Testis (tissue), 3 donors: ENCODE results near the gene DAPL1. TPM values are rescaled to one million over a fixed set of nuclear protein-coding genes. Genes with fewer than 3 reads are reported as not detected.

Experiments used
- DNase-seq: peaks from one replicate; pipeline ENCODE4 v3.0.0-alpha.2; 2019
- H3K27ac ChIP-seq, 2 donors: fragments of 200-600 bp; sonication (generic); one replicate each; pipeline ENCODE4 v1.5.1; 2019
- H3K27me3 ChIP-seq: fragments of 200-600 bp; sonication (generic); one replicate; pipeline ENCODE4 v1.5.1; 2019
- H3K36me3 ChIP-seq: fragments of 200-600 bp; sonication (generic); one replicate; pipeline ENCODE4 v1.5.1; 2017; ENCODE audit warnings: low read depth; ENCODE audit errors: missing control alignments
- H3K4me1 ChIP-seq: fragments of 200-600 bp; sonication (generic); one replicate; pipeline ENCODE4 v1.5.1; 2019
- H3K4me3 ChIP-seq, 2 donors: fragments of 200-600 bp; sonication (generic); one replicate each; pipeline ENCODE4 v1.5.1; 2017 to 2019
- H3K9me3 ChIP-seq: fragments of 200-600 bp; sonication (generic); one replicate; pipeline ENCODE4 v1.5.1; 2017
- CTCF ChIP-seq, 3 experiments: fragments of 450-650 bp in 2 of 3; fragments of 200-600 bp in 1 of 3; sonication (generic) in 1 of 3; IDR thresholded peaks; one replicate each; pipeline ENCODE4 v1.5.1; 2016 to 2019; ENCODE audit warnings: antibody characterized with exemption in 3 of 3, mild to moderate bottlenecking in 2 of 3, moderate library complexity in 1 of 3
- POLR2A ChIP-seq: fragments of 450-650 bp; IDR thresholded peaks from one replicate; pipeline ENCODE4 v1.6.1; 2017; ENCODE audit warnings: antibody characterized with exemption, mild to moderate bottlenecking, moderate library complexity
- WGBS, 2 donors: methylation state at CpG; one replicate each; pipeline ENCODE4 v1.1.5; 2018; 5-methylcytosine and 5-hydroxymethylcytosine counted together
- intact Hi-C: fragments of 100-400 bp; cut with DNase I; formaldehyde crosslinking; loops from one replicate; pipeline ENCODE4 v1.15.1; 2023; ENCODE audit warnings: low total_unique reads
- polyA plus RNA-seq: library from polyadenylated mRNA; stranded (reverse); fragments of 350-450 nt; fragmentation: Illumina TruSeq; extraction: RNeasy Lipid Tissue Mini Kit (QIAGEN cat#74804); gene quantifications from one replicate; pipeline ENCODE4 v1.2.3, GENCODE V29; 2014; ENCODE audit warnings: low read depth, low replicate concordance; ENCODE audit not compliant: insufficient read depth
- total RNA-seq, 2 donors: library from RNA; depleted of rRNA; stranded (reverse); fragments of >200 nt; gene quantifications; one replicate each; pipeline ENCODE4 v1.2.3, GENCODE V29; 2016

DAPL1 gene
- total and polyA plus RNA-seq, 3 donors from 2014 or later: 4.2 to 4.4 TPM; not detected in 1

- H3K9me3 ChIP-seq: no peaks in the 10 kb centered on the region
- TF ChIP-seq CTCF (IDR thresholded peaks at IDR 0.05) (no peak), POLR2A (no peak)
- intact Hi-C loops: no loop called here
- no peaks in the 10 kb centered on the region for H3K36me3 ChIP-seq
- no peaks in the 10 kb centered on the region for H3K27me3 ChIP-seq
- WGBS, 2 donors: 88 to 94% methylated on average over 8 of the region's 8 CpGs
- no peak for DNase-seq
- H3K27ac ChIP-seq: no peak overlapping the region
- peaks cover 3% of the 10 kb centered on the region for H3K4me1 ChIP-seq
- H3K4me3 ChIP-seq: no peak overlapping the region
Measured at GRCh38 chr2:158756331-158756730, 38.8 kb upstream of the DAPL1 start.

GRCh38 chr2:158756976-158757375 lies 38.1 kb upstream of the DAPL1 start:
- 88 to 93% methylated on average over 10 of the region's 10 CpGs for WGBS, 2 donors
- Histone ChIP-seq H3K9me3 (no peaks in the 10 kb centered on the region), H3K27me3 (no peaks in the 10 kb centered on the region), H3K27ac (no peak overlapping the region), H3K4me3 (no peak overlapping the region), H3K4me1 (peaks cover 3% of the 10 kb centered on the region), H3K36me3 (no peaks in the 10 kb centered on the region)
- intact Hi-C loops: no loop called here
- TF ChIP-seq POLR2A (no peak), CTCF (IDR thresholded peaks at IDR 0.05) (no peak)
- DNase-seq: no peak

GRCh38 chr2:158760887-158761286 lies 34.2 kb upstream of the DAPL1 start:
- Histone ChIP-seq H3K27ac (no peak overlapping the region), H3K36me3 (no peaks in the 10 kb centered on the region), H3K9me3 (no peaks in the 10 kb centered on the region), H3K4me3 (no peak overlapping the region), H3K4me1 (no peaks in the 10 kb centered on the region), H3K27me3 (no peaks in the 10 kb centered on the region)
- no peak for DNase-seq
- TF ChIP-seq POLR2A (no peak), CTCF (IDR thresholded peaks at IDR 0.05) (no peak)
- 83 to 100% methylated on average over 1 of the region's 1 CpG for WGBS, 2 donors
- intact Hi-C loops: no loop called here

- no peak overlapping the region for H3K4me3 ChIP-seq
- 91 to 95% methylated on average over 4 of the region's 4 CpGs for WGBS, 2 donors
- no peaks in the 10 kb centered on the region for H3K36me3 ChIP-seq
- DNase-seq: no peak
- no peak for TF ChIP-seq POLR2A
- TF ChIP-seq CTCF (IDR thresholded peaks at IDR 0.05): no peak
- H3K27me3 ChIP-seq: no peaks in the 10 kb centered on the region
- no peaks in the 10 kb centered on the region for H3K4me1 ChIP-seq
- no peaks in the 10 kb centered on the region for H3K9me3 ChIP-seq
- intact Hi-C loops: no loop called here
- H3K27ac ChIP-seq: no peak overlapping the region
Measured at GRCh38 chr2:158761621-158762020, 33.5 kb upstream of the DAPL1 start.

GRCh38 chr2:158762336-158762735 lies 32.8 kb upstream of the DAPL1 start:
- Histone ChIP-seq H3K4me1 (no peaks in the 10 kb centered on the region), H3K36me3 (no peaks in the 10 kb centered on the region), H3K4me3 (no peak overlapping the region), H3K9me3 (no peaks in the 10 kb centered on the region), H3K27ac (no peak overlapping the region), H3K27me3 (no peaks in the 10 kb centered on the region)
- DNase-seq: no peak
- intact Hi-C loops: no loop called here
- TF ChIP-seq POLR2A: no peak
- 85 to 93% methylated on average over 3 of the region's 3 CpGs for WGBS, 2 donors
